WTC11 (cell line): ENCODE data around the gene SYT1. TPM values are rescaled to one million over a fixed set of nuclear protein-coding genes. Genes with fewer than 3 reads are reported as not detected.

Experiments
- ATAC-seq: fragments of 200-7000 bp; cut with Tn5 transposase; 2 replicates; pipeline ENCODE4 v1.10.0; 2021; ENCODE audit warnings: mild to moderate bottlenecking, moderate library complexity
- CTCF ChIA-PET: fragments of 300-600 bp; sonication (Branson Sonifier 250); formaldehyde crosslinking; loops from one replicate; lab custom pipeline; 2021; ENCODE audit warnings: antibody characterized with exemption; lab: Charles Lee
- POLR2A ChIA-PET: fragments of 350-600 bp; sonication (Branson Sonifier 250); formaldehyde crosslinking; loops from one replicate; lab custom pipeline; 2021; ENCODE audit warnings: antibody characterized with exemption; lab: Charles Lee
- DNase-seq: peaks from one replicate; pipeline ENCODE4 v3.0.0; 2021; ENCODE audit warnings: low spot score
- H3K27ac Mint-ChIP-seq: 2 replicates; pipeline ENCODE4 v1.8.0; 2021; ENCODE audit warnings: mixed read lengths
- H3K27me3 Mint-ChIP-seq: 2 replicates; pipeline ENCODE4 v1.8.0; 2021; ENCODE audit warnings: low read depth, mild to moderate bottlenecking, moderate library complexity, mixed read lengths
- H3K36me3 Mint-ChIP-seq: 2 replicates; pipeline ENCODE4 v1.8.0; 2021; ENCODE audit warnings: mixed read lengths
- H3K4me1 Mint-ChIP-seq: 2 replicates; pipeline ENCODE4 v1.8.0; 2022; ENCODE audit warnings: mixed read lengths
- H3K4me3 Mint-ChIP-seq: 2 replicates; pipeline ENCODE4 v1.8.0; 2021; ENCODE audit warnings: mild to moderate bottlenecking, moderate library complexity, mixed read lengths
- H3K9me3 Mint-ChIP-seq: 2 replicates; pipeline ENCODE4 v1.8.0; 2021; ENCODE audit warnings: mixed read lengths
- JAZF1 ChIP-seq: fragments of 250-450 bp; sonication (Bioruptor Pico); IDR thresholded peaks from 2 replicates; pipeline ENCODE4 v1.9.0; 2021; ENCODE audit warnings: moderate library complexity, mild to moderate bottlenecking, inconsistent platforms
- NR3C1 ChIP-seq: sonication (generic); formaldehyde crosslinking; conservative IDR thresholded peaks from 2 replicates; pipeline ENCODE4 v1.8.1; 2023; ENCODE audit warnings: low read depth, mild to moderate bottlenecking, missing genetic modification reagents
- RELA ChIP-seq: sonication (generic); formaldehyde crosslinking; IDR thresholded peaks from 2 replicates; pipeline ENCODE4 v1.8.1; 2022; ENCODE audit warnings: missing genetic modification reagents, mild to moderate bottlenecking, borderline replicate concordance
- SOX15 ChIP-seq: fragments of 250-450 bp; sonication (Bioruptor Pico); IDR thresholded peaks from 2 replicates; pipeline ENCODE4 v1.9.0; 2021; ENCODE audit warnings: mild to moderate bottlenecking
- ZNF263 ChIP-seq: sonication (generic); formaldehyde crosslinking; IDR thresholded peaks from 2 replicates; pipeline ENCODE4 v1.8.1; 2022; ENCODE audit warnings: low read depth, mild to moderate bottlenecking, moderate library complexity, missing genetic modification reagents
- total RNA-seq: library from RNA; stranded (reverse); gene quantifications from 3 replicates; pipeline ENCODE4 v1.2.3, GENCODE V29; 2021
- TF ChIP-seq, protein P1 (sequence below): sonication (generic); formaldehyde crosslinking; IDR thresholded peaks from 2 replicates; pipeline ENCODE4 v1.8.1; 2022; ENCODE audit warnings: missing genetic modification reagents, borderline replicate concordance
- TF ChIP-seq, protein P2 (sequence below): sonication (generic); formaldehyde crosslinking; IDR thresholded peaks from 2 replicates; pipeline ENCODE4 v1.8.0; 2022; ENCODE audit warnings: mild to moderate bottlenecking, missing genetic modification reagents
- TF ChIP-seq, protein P3 (sequence below): sonication (generic); formaldehyde crosslinking; IDR thresholded peaks from 2 replicates; pipeline ENCODE4 v1.8.1; 2023; ENCODE audit warnings: mild to moderate bottlenecking, missing genetic modification reagents, moderate library complexity
- TF ChIP-seq, protein P4 (sequence below): fragments of 200-600 bp; IDR thresholded peaks from 2 replicates; pipeline ENCODE4 v1.8.0; 2022; ENCODE audit warnings: antibody characterized with exemption
- TF ChIP-seq, protein P5 (sequence below): sonication (generic); formaldehyde crosslinking; IDR thresholded peaks from 2 replicates; pipeline ENCODE4 v1.8.0; 2023; ENCODE audit warnings: mild to moderate bottlenecking, missing genetic modification reagents
- TF ChIP-seq, protein P6 (sequence below): fragments of 250-450 bp; sonication (Bioruptor Pico); IDR thresholded peaks from 2 replicates; pipeline ENCODE4 v1.9.0; 2021; ENCODE audit warnings: mild to moderate bottlenecking
- TF ChIP-seq, protein P7 (sequence below): sonication (generic); formaldehyde crosslinking; IDR thresholded peaks from 2 replicates; pipeline ENCODE4 v1.8.1; 2022; ENCODE audit warnings: low read depth, mild to moderate bottlenecking, moderate library complexity, missing genetic modification reagents, borderline replicate concordance
- TF ChIP-seq, protein P8 (sequence below): sonication (generic); formaldehyde crosslinking; IDR thresholded peaks from 2 replicates; pipeline ENCODE4 v1.8.1; 2023; ENCODE audit warnings: mild to moderate bottlenecking, missing genetic modification reagents

Gene SYT1
- total RNA-seq, 1 experiment from 2014 or later: 45.2 TPM

DNA sequence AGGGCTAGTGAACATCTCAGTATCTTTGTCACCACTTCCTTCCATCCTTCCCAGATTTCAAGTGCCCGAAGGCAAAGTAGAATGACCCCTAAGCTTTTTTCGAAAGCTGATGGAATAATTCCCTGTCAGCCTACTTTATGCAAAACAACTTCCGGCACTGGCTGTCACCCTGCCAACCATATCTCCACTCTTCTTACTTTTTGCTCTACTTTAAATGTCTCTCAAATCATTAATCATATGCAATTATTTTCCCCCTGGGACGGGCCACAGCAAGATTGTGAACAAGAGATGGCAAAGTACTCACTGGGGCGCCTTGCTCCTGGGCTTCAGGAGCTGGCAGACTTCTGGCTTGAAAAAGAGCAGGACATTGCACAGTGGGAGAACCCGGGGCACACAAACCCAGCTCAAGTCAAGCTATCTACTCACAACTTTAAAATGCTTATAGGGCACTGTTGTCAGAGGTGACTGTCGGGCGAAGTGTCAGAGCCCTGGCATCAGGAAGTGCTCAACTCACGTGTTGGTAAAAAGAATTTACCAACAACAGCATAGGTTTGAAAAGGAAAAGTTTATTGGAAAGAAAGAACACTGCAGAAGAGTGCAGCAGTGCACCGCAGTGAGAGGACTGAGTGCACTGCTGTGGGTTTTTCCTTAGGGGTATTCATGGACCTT lies 452.7 kb downstream of the SYT1 start (continued):
- TF ChIP-seq SOX15 (CRISPR knock-in tag) (no peak), ZNF263 (CRISPR knock-in tag) (no peak), NR3C1 (CRISPR knock-in tag) (no peak)
- TF ChIP-seq, protein P1, sequence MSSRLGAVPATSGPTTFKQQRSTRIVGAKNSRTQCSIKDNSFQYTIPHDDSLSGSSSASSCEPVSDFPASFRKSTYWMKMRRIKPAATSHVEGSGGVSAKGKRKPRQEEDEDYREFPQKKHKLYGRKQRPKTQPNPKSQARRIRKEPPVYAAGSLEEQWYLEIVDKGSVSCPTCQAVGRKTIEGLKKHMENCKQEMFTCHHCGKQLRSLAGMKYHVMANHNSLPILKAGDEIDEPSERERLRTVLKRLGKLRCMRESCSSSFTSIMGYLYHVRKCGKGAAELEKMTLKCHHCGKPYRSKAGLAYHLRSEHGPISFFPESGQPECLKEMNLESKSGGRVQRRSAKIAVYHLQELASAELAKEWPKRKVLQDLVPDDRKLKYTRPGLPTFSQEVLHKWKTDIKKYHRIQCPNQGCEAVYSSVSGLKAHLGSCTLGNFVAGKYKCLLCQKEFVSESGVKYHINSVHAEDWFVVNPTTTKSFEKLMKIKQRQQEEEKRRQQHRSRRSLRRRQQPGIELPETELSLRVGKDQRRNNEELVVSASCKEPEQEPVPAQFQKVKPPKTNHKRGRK (CRISPR knock-in tag): no peak
- TF ChIP-seq, protein P2, sequence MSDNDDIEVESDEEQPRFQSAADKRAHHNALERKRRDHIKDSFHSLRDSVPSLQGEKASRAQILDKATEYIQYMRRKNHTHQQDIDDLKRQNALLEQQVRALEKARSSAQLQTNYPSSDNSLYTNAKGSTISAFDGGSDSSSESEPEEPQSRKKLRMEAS: no peak
- TF ChIP-seq, protein P3, sequence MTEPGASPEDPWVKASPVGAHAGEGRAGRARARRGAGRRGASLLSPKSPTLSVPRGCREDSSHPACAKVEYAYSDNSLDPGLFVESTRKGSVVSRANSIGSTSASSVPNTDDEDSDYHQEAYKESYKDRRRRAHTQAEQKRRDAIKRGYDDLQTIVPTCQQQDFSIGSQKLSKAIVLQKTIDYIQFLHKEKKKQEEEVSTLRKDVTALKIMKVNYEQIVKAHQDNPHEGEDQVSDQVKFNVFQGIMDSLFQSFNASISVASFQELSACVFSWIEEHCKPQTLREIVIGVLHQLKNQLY (CRISPR knock-in tag): no peak
- TF ChIP-seq, protein P4, sequence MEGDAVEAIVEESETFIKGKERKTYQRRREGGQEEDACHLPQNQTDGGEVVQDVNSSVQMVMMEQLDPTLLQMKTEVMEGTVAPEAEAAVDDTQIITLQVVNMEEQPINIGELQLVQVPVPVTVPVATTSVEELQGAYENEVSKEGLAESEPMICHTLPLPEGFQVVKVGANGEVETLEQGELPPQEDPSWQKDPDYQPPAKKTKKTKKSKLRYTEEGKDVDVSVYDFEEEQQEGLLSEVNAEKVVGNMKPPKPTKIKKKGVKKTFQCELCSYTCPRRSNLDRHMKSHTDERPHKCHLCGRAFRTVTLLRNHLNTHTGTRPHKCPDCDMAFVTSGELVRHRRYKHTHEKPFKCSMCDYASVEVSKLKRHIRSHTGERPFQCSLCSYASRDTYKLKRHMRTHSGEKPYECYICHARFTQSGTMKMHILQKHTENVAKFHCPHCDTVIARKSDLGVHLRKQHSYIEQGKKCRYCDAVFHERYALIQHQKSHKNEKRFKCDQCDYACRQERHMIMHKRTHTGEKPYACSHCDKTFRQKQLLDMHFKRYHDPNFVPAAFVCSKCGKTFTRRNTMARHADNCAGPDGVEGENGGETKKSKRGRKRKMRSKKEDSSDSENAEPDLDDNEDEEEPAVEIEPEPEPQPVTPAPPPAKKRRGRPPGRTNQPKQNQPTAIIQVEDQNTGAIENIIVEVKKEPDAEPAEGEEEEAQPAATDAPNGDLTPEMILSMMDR: no peak
- TF ChIP-seq, protein P5, sequence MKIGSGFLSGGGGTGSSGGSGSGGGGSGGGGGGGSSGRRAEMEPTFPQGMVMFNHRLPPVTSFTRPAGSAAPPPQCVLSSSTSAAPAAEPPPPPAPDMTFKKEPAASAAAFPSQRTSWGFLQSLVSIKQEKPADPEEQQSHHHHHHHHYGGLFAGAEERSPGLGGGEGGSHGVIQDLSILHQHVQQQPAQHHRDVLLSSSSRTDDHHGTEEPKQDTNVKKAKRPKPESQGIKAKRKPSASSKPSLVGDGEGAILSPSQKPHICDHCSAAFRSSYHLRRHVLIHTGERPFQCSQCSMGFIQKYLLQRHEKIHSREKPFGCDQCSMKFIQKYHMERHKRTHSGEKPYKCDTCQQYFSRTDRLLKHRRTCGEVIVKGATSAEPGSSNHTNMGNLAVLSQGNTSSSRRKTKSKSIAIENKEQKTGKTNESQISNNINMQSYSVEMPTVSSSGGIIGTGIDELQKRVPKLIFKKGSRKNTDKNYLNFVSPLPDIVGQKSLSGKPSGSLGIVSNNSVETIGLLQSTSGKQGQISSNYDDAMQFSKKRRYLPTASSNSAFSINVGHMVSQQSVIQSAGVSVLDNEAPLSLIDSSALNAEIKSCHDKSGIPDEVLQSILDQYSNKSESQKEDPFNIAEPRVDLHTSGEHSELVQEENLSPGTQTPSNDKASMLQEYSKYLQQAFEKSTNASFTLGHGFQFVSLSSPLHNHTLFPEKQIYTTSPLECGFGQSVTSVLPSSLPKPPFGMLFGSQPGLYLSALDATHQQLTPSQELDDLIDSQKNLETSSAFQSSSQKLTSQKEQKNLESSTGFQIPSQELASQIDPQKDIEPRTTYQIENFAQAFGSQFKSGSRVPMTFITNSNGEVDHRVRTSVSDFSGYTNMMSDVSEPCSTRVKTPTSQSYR (CRISPR knock-in tag): no peak
- TF ChIP-seq, protein P6, sequence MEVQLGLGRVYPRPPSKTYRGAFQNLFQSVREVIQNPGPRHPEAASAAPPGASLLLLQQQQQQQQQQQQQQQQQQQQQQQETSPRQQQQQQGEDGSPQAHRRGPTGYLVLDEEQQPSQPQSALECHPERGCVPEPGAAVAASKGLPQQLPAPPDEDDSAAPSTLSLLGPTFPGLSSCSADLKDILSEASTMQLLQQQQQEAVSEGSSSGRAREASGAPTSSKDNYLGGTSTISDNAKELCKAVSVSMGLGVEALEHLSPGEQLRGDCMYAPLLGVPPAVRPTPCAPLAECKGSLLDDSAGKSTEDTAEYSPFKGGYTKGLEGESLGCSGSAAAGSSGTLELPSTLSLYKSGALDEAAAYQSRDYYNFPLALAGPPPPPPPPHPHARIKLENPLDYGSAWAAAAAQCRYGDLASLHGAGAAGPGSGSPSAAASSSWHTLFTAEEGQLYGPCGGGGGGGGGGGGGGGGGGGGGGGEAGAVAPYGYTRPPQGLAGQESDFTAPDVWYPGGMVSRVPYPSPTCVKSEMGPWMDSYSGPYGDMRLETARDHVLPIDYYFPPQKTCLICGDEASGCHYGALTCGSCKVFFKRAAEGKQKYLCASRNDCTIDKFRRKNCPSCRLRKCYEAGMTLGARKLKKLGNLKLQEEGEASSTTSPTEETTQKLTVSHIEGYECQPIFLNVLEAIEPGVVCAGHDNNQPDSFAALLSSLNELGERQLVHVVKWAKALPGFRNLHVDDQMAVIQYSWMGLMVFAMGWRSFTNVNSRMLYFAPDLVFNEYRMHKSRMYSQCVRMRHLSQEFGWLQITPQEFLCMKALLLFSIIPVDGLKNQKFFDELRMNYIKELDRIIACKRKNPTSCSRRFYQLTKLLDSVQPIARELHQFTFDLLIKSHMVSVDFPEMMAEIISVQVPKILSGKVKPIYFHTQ: no peak
- TF ChIP-seq, protein P7, sequence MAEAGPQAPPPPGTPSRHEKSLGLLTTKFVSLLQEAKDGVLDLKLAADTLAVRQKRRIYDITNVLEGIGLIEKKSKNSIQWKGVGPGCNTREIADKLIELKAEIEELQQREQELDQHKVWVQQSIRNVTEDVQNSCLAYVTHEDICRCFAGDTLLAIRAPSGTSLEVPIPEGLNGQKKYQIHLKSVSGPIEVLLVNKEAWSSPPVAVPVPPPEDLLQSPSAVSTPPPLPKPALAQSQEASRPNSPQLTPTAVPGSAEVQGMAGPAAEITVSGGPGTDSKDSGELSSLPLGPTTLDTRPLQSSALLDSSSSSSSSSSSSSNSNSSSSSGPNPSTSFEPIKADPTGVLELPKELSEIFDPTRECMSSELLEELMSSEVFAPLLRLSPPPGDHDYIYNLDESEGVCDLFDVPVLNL (CRISPR knock-in tag): no peak

DNA sequence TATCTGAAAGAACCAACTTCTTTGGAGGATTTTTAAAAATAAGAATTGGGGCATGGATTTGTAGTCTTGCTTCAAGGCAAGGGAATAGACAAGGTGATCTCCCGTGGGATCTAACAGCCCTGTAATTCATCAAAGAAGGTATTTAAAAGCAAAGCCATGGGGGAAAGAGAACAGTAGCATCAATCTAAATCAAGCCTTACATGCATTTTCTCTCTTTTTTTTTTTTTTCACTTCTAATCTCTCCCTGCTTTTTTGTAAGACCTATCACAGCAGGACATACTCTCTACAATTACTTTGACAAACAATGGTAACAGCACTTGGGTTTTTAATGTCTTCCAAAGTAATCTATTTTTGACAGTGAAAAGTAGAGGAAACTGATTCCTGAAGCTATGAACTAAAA lies 458.3 kb downstream of the SYT1 start:
- DNase-seq (no peak), ATAC-seq (no peak)
- Mint-ChIP-seq H3K36me3 (no peaks in the 10 kb centered on the region), H3K27me3 (no peaks in the 10 kb centered on the region), H3K4me3 (no peak overlapping the region), H3K9me3 (0 out of 2 replicates have a peak, but pooled peaks cover 3% of the 10 kb centered on the region), H3K27ac (no peak overlapping the region), H3K4me1 (peaks cover 47% of the 10 kb centered on the region)
- ChIA-PET POLR2A (no interaction called here), CTCF (no interaction called here)
- TF ChIP-seq, protein P8, sequence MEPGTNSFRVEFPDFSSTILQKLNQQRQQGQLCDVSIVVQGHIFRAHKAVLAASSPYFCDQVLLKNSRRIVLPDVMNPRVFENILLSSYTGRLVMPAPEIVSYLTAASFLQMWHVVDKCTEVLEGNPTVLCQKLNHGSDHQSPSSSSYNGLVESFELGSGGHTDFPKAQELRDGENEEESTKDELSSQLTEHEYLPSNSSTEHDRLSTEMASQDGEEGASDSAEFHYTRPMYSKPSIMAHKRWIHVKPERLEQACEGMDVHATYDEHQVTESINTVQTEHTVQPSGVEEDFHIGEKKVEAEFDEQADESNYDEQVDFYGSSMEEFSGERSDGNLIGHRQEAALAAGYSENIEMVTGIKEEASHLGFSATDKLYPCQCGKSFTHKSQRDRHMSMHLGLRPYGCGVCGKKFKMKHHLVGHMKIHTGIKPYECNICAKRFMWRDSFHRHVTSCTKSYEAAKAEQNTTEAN: no peak
- TF ChIP-seq RELA (no peak), ZNF263 (CRISPR knock-in tag) (no peak), JAZF1 (CRISPR knock-in tag) (no peak)
- TF ChIP-seq, protein P3 (CRISPR knock-in tag): no peak
